KG1 (cell line): ENCODE measurements around the gene PCAT6.

Source experiments
- DNase-seq: peaks from one replicate; lab custom pipeline; 2025; lab: John Stamatoyannopoulos, UW

Gene PCAT6

GRCh38 chr1:202848191-202848542 is 37.4 kb downstream of the PCAT6 start:
- DNase-seq = no peak

- DNase-seq = no peak
Measured at GRCh38 chr1:202850593-202851362, 40.0 kb downstream of the PCAT6 start.

- no peak for DNase-seq
Measured at GRCh38 chr1:202852163-202852904, 41.6 kb downstream of the PCAT6 start.

DNA sequence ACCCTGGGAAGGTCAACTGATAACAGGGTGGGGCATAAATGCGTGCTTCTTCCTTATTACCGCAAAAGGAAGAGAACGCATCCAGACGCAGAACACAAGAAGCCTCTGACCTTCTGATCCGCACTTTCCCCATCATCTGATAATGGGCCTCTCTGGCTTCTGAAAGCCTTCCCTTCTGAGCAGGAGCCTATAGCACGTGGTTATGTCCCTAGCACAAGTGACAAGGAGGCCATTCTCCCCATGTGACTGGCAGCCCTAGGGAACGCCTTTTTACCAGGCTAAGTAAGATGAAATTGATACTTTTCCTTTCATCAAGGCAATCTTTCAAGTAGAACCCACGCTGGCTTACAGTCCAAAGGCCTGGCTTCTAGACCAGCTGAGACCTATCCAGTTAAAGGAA is 44.0 kb downstream of the PCAT6 start:
- no peak for DNase-seq

GRCh38 chr1:202856014-202856413 is 45.3 kb downstream of the PCAT6 start:
- no peak for DNase-seq

- no peak for DNase-seq
Measured at GRCh38 chr1:202857136-202857610, 46.4 kb downstream of the PCAT6 start.

DNA sequence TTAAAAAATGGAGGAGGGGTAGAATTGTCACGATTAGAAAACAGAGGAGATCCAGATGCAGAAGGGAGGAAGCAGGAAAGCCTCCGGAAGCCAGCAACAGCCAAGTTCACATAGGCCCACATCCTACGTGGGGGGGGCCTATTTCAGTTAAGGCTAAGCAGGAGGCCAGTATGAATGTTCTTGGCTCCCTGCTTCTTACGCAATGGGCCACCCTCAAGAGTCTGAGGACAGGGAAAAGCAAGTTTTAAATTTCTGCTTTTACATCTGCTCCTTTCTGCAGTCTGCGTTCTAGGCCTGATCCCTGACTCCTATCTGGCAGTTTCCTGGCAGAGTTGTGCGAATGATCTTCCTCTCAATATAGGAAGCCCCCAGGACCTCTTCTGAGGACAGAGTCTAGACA is 47.6 kb downstream of the PCAT6 start:
- DNase-seq = peak; percentile 62

DNA sequence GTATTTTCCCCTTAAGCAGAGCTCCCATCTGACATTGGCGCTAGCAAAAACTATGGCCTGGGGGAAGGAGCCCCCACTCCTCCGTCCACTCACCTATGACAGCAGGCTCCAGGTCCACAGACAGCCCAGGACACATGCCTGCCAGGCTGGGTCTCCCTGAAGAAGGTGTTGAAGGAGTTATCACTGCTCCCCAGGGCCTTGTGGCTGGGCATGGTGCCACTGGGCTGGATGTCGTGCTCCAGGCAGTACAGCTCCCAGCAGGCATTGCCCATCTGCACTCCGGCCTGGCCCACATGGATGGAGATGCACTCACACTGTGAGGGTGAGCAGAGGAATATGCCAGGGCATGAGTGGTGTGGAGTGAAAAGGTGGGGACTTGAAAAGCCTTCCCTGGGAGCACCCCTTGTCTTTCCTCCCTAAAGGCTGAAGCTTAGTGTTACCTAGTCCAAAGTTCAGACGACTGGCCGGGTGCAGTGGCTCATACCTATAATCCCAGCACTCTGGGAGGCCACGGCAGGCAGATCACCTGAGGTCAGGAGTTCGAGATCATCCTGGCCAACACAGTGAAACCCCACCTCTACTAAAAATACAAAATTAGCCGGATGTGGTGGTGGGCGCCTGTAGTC is 48.1 kb downstream of the PCAT6 start:
- DNase-seq = no peak

DNA sequence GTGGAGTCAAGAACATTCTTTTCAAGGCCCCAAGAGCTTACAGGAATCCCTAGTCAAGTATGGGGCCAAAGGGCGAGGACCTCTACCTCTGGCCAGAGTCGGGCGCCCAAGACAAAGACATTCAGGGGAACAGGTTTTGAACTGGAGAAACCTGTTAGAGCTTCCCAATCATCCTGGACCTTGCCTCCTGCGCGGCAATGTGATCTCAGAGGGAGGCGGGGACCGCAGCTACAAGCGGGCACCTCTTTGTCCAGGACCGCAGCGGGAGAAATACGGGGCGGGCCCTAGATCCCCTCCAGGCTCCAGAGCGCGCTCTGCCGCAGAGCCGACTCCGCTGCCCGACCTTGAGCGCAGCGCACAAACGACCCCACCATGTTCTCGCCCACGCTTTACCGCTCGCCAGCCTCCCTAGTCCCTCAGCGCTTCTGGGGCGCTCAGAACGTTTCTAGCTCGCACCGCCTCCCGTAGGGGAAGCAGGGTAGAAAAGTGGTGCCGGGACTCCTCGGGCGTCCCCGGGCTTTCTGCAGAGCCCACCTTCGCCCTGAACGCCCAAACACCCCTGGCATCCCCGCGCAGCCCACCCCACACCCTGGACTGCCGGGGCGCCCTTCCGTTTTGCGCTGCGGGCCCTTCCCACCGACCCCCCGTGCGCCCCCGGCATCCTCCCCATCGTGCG is 50.1 kb downstream of the PCAT6 start:
- DNase-seq = peak; percentile 23
